ENCODE data around the gene PARD6A.

The PARD6A gene

GRCh38 chr16:67675999-67676398 is 15.2 kb downstream of the PARD6A start:
- H2AFZ ChIP-seq (ENCODE audit: low read depth, low read length): no peak overlapping the region

GRCh38 chr16:67676516-67676915 is 15.8 kb downstream of the PARD6A start:
- Histone ChIP-seq H4K20me1 (ENCODE audit: insufficient read depth, low read length) (no peaks in the 10 kb centered on the region), H3K9ac (ENCODE audit: low read length) (no peak overlapping the region), H3K79me2 (ENCODE audit: low read length) (no peaks in the 10 kb centered on the region), H3K4me3 (ENCODE audit: low read length) (no peak overlapping the region), H2AFZ (ENCODE audit: low read depth, low read length) (no peak overlapping the region), H3K9me3 (ENCODE audit: insufficient read depth, low read length) (no peaks in the 10 kb centered on the region), H3K4me1 (ENCODE audit: low read length) (peaks cover 16% of the 10 kb centered on the region), H3K36me3 (replicated peaks; ENCODE audit: low read depth, low read length) (no peaks in the 10 kb centered on the region), H3K27ac (ENCODE audit: low read length) (no peak overlapping the region), H3K4me2 (ENCODE audit: low read length) (no peak overlapping the region), H3K27me3 (ENCODE audit: low read depth, low read length) (no peaks in the 10 kb centered on the region)
- TF ChIP-seq EZH2phosphoT487 (IDR thresholded peaks at IDR 0.05; ENCODE audit: low read depth) (no peak), CTCF (IDR thresholded peaks at IDR 0.05; ENCODE audit: low read depth, low read length) (no peak)

More at GRCh38 chr16:67675999-67676398, 15.2 kb downstream of the PARD6A start:
- Histone ChIP-seq H3K79me2 (ENCODE audit: low read length) (no peaks in the 10 kb centered on the region), H4K20me1 (ENCODE audit: insufficient read depth, low read length) (no peaks in the 10 kb centered on the region), H3K4me1 (ENCODE audit: low read length) (peaks cover 16% of the 10 kb centered on the region), H3K9ac (ENCODE audit: low read length) (no peak overlapping the region), H3K27me3 (ENCODE audit: low read depth, low read length) (no peaks in the 10 kb centered on the region), H3K4me3 (ENCODE audit: low read length) (no peak overlapping the region), H3K4me2 (ENCODE audit: low read length) (no peak overlapping the region), H3K9me3 (ENCODE audit: insufficient read depth, low read length) (no peaks in the 10 kb centered on the region), H3K36me3 (replicated peaks; ENCODE audit: low read depth, low read length) (no peaks in the 10 kb centered on the region), H3K27ac (ENCODE audit: low read length) (no peak overlapping the region)
- TF ChIP-seq EZH2phosphoT487 (IDR thresholded peaks at IDR 0.05; ENCODE audit: low read depth): no peak
- no peak for TF ChIP-seq CTCF (IDR thresholded peaks at IDR 0.05; ENCODE audit: low read depth, low read length)

- Histone ChIP-seq H3K9me3 (ENCODE audit: insufficient read depth, low read length) (no peaks in the 10 kb centered on the region), H3K79me2 (ENCODE audit: low read length) (no peaks in the 10 kb centered on the region), H3K4me1 (ENCODE audit: low read length) (peaks cover 16% of the 10 kb centered on the region), H3K27me3 (ENCODE audit: low read depth, low read length) (no peaks in the 10 kb centered on the region), H2AFZ (ENCODE audit: low read depth, low read length) (no peak overlapping the region), H3K36me3 (replicated peaks; ENCODE audit: low read depth, low read length) (no peaks in the 10 kb centered on the region), H3K9ac (ENCODE audit: low read length) (no peak overlapping the region), H3K4me2 (ENCODE audit: low read length) (no peak overlapping the region), H3K4me3 (ENCODE audit: low read length) (no peak overlapping the region), H4K20me1 (ENCODE audit: insufficient read depth, low read length) (no peaks in the 10 kb centered on the region), H3K27ac (ENCODE audit: low read length) (no peak overlapping the region)
- TF ChIP-seq EZH2phosphoT487 (IDR thresholded peaks at IDR 0.05; ENCODE audit: low read depth) (no peak), CTCF (IDR thresholded peaks at IDR 0.05; ENCODE audit: low read depth, low read length) (no peak)
These were observed 16.2 kb downstream of the PARD6A start for GRCh38 chr16:67676939-67677338.

- no peak overlapping the region for H3K4me2 ChIP-seq (ENCODE audit: low read length)
- no peaks in the 10 kb centered on the region for H3K9me3 ChIP-seq (ENCODE audit: insufficient read depth, low read length)
- no peaks in the 10 kb centered on the region for H3K27me3 ChIP-seq (ENCODE audit: low read depth, low read length)
- no peak overlapping the region for H2AFZ ChIP-seq (ENCODE audit: low read depth, low read length)
- no peak overlapping the region for H3K27ac ChIP-seq (ENCODE audit: low read length)
- peaks cover 13% of the 10 kb centered on the region for H3K4me1 ChIP-seq (ENCODE audit: low read length)
- H3K9ac ChIP-seq (ENCODE audit: low read length): no peak overlapping the region
- no peaks in the 10 kb centered on the region for H3K36me3 ChIP-seq (replicated peaks; ENCODE audit: low read depth, low read length)
- TF ChIP-seq EZH2phosphoT487 (IDR thresholded peaks at IDR 0.05; ENCODE audit: low read depth): no peak
- no peak for TF ChIP-seq CTCF (IDR thresholded peaks at IDR 0.05; ENCODE audit: low read depth, low read length)
- no peak overlapping the region for H3K4me3 ChIP-seq (ENCODE audit: low read length)
- H3K79me2 ChIP-seq (ENCODE audit: low read length): no peaks in the 10 kb centered on the region
- no peaks in the 10 kb centered on the region for H4K20me1 ChIP-seq (ENCODE audit: insufficient read depth, low read length)
These were observed 17.0 kb downstream of the PARD6A start for GRCh38 chr16:67677712-67678111.
